Effector memory CD4-positive, alpha-beta T cell (primary cell): ENCODE results near the gene SIMC1.
"Not testable (repeated sequence)": the region's sequence is repeated elsewhere in the genome, so short reads cannot be mapped to it uniquely, and the experiment has no call there.

ENCODE experiments used
- DNase-seq, 3 donors: peaks; one replicate each; pipeline ENCODE4 v3.0.0-alpha.2; 2020
- H3K27ac ChIP-seq: 2 replicates; pipeline ENCODE4 v1.7.0; 2013; ENCODE audit warnings: mild to moderate bottlenecking, low read length, moderate library complexity; ENCODE audit not compliant: insufficient read depth, poor library complexity, severe bottlenecking
- H3K27me3 ChIP-seq: replicated peaks from 2 replicates; pipeline ENCODE4 v1.7.0; 2013; ENCODE audit warnings: mild to moderate bottlenecking, low read length; ENCODE audit not compliant: insufficient read depth, control insufficient read depth, poor library complexity, severe bottlenecking
- H3K36me3 ChIP-seq: 2 replicates; pipeline ENCODE4 v1.7.0; 2013; ENCODE audit warnings: mild to moderate bottlenecking, low read length, moderate library complexity; ENCODE audit not compliant: control insufficient read depth, insufficient read depth
- H3K4me1 ChIP-seq: 2 replicates; pipeline ENCODE4 v1.7.0; 2013; ENCODE audit warnings: low read length, mild to moderate bottlenecking; ENCODE audit not compliant: control insufficient read depth, insufficient read depth, poor library complexity, severe bottlenecking
- H3K4me3 ChIP-seq: 2 replicates; pipeline ENCODE4 v1.7.0; 2013; ENCODE audit warnings: low read length, low read depth, mild to moderate bottlenecking; ENCODE audit not compliant: insufficient read depth, poor library complexity, severe bottlenecking
- H3K9me3 ChIP-seq: 2 replicates; pipeline ENCODE4 v1.7.0; 2013; ENCODE audit warnings: mild to moderate bottlenecking, low read length, moderate library complexity; ENCODE audit not compliant: control insufficient read depth

The SIMC1 gene

GRCh38 chr5:176289018-176289417 lies 50.8 kb downstream of the SIMC1 start:
- H3K36me3 ChIP-seq, H3K27ac ChIP-seq, H3K4me1 ChIP-seq, H3K9me3 ChIP-seq, H3K27me3 ChIP-seq, H3K4me3 ChIP-seq, DNase-seq: not testable (repeated sequence)

GRCh38 chr5:176290057-176290840 lies 52.0 kb downstream of the SIMC1 start:
- H3K4me1 ChIP-seq, DNase-seq, H3K27me3 ChIP-seq, H3K4me3 ChIP-seq, H3K36me3 ChIP-seq, H3K27ac ChIP-seq, H3K9me3 ChIP-seq: not testable (repeated sequence)

- H3K4me1 ChIP-seq, DNase-seq, H3K27ac ChIP-seq, H3K9me3 ChIP-seq, H3K36me3 ChIP-seq, H3K27me3 ChIP-seq, H3K4me3 ChIP-seq: not testable (repeated sequence)
Observed at GRCh38 chr5:176305356-176305755, 67.1 kb downstream of the SIMC1 start.

GRCh38 chr5:176317534-176318374 lies 79.5 kb downstream of the SIMC1 start:
- H3K27me3 ChIP-seq, result no peaks in the 10 kb centered on the region
- H3K4me3 ChIP-seq, result no peak overlapping the region
- no peaks in the 10 kb centered on the region for H3K4me1 ChIP-seq
- DNase-seq, result no peak
- no peak overlapping the region for H3K27ac ChIP-seq
- no peaks in the 10 kb centered on the region for H3K9me3 ChIP-seq
- H3K36me3 ChIP-seq, result peaks cover 20% of the 10 kb centered on the region

- Histone ChIP-seq H3K27me3 (no peaks in the 10 kb centered on the region), H3K4me3 (no peak overlapping the region), H3K36me3 (peaks cover 21% of the 10 kb centered on the region), H3K4me1 (no peaks in the 10 kb centered on the region), H3K27ac (no peak overlapping the region), H3K9me3 (no peaks in the 10 kb centered on the region)
- DNase-seq, result no peak
Observed at GRCh38 chr5:176319827-176320554, 81.8 kb downstream of the SIMC1 start.

- no peak for DNase-seq
- Histone ChIP-seq H3K4me1 (no peaks in the 10 kb centered on the region), H3K36me3 (peaks cover 16% of the 10 kb centered on the region), H3K9me3 (no peaks in the 10 kb centered on the region), H3K4me3 (no peak overlapping the region), H3K27ac (no peak overlapping the region), H3K27me3 (no peaks in the 10 kb centered on the region)
Observed at GRCh38 chr5:176320577-176320976, 82.4 kb downstream of the SIMC1 start.

- Histone ChIP-seq H3K27ac (no peak overlapping the region), H3K4me1 (no peaks in the 10 kb centered on the region), H3K4me3 (no peak overlapping the region), H3K36me3 (peaks cover 15% of the 10 kb centered on the region), H3K9me3 (peaks cover 4% of the 10 kb centered on the region), H3K27me3 (no peaks in the 10 kb centered on the region)
- no peak for DNase-seq
Observed at GRCh38 chr5:176334031-176334770, 96.0 kb downstream of the SIMC1 start.

- Histone ChIP-seq H3K27ac (no peak overlapping the region), H3K9me3 (peaks cover 4% of the 10 kb centered on the region), H3K36me3 (peaks cover 15% of the 10 kb centered on the region), H3K4me3 (no peak overlapping the region), H3K27me3 (no peaks in the 10 kb centered on the region), H3K4me1 (no peaks in the 10 kb centered on the region)
- no peak for DNase-seq
Observed at GRCh38 chr5:176337913-176338312, 99.7 kb downstream of the SIMC1 start.

GRCh38 chr5:176339304-176339703 lies 101.1 kb downstream of the SIMC1 start:
- H3K36me3 ChIP-seq, result peaks cover 15% of the 10 kb centered on the region

More at GRCh38 chr5:176339304-176339703, 101.1 kb downstream of the SIMC1 start:
- H3K4me3 ChIP-seq, result no peak overlapping the region
- H3K27me3 ChIP-seq, result no peaks in the 10 kb centered on the region
- no peak for DNase-seq
- H3K9me3 ChIP-seq, result peaks cover 2% of the 10 kb centered on the region
- H3K4me1 ChIP-seq, result no peaks in the 10 kb centered on the region
- no peak overlapping the region for H3K27ac ChIP-seq
